ENCODE results near the gene ABCE1. TPM values are rescaled to one million over a fixed set of nuclear protein-coding genes. Genes with fewer than 3 reads are reported as not detected.

ABCE1 gene
- total and polyA plus RNA-seq, 2 of the 8 experiments (the other 6 are each of a cell fraction or from before 2014, with no cell fraction given), result 43.7 to 126 TPM

- TF ChIP-seq CHD7 (IDR thresholded peaks at IDR 0.05; ENCODE audit: insufficient replicate concordance, low read length) (no peak), POLR2AphosphoS5 (IDR thresholded peaks at IDR 0.05; ENCODE audit: low read depth, low read length) (no peak), RXRA (IDR thresholded peaks at IDR 0.05; ENCODE audit: insufficient read depth, low read depth, low read length) (no peak), CTCF (IDR thresholded peaks at IDR 0.05; ENCODE audit: control extremely low read depth in 1 of 3, insufficient read depth in 1 of 3, low read depth in 1 of 3, low read length in 3 of 3) (no peak)
Observed at GRCh38 chr4:145097331-145097820, 735 bp upstream of the ABCE1 start (continued).
